Measurements from ENCODE around the gene HSPD1. TPM values are rescaled to one million over a fixed set of nuclear protein-coding genes. Genes with fewer than 3 reads are reported as not detected.

Gene HSPD1
- total RNA-seq, 1 experiment from 2014 or later, result 995 TPM

DNA sequence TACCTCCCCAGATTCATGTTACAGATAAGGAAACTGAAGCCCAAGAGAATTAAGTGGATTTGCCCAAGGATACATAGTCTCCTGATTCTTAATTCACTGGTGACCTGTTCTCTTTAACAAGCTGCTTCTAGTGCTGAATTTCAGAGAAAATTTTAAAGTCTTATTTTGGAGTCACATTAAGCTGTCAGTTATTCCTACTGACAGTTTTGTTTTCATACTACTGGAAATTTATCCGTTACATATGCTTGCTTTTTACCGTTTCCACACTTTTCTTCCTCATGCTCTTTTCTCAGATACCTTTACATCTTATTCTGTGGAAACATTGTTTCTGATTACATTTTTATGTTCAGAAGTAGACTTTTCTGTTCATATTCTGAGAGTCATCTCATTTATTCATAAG, 17.5 kb upstream of the HSPD1 start:
- Histone ChIP-seq H3K4me2 (ENCODE audit: low read length) (peak overlapping the region; percentile 88), H3K27me3 (ENCODE audit: insufficient read depth, low read length) (no peaks in the 10 kb centered on the region), H3K4me1 (ENCODE audit: control insufficient read depth in 1 of 2, insufficient read depth in 2 of 2, low read length in 2 of 2) (peaks cover 10 to 17% of the 10 kb centered on the region in 2 experiments; a peak in 3 of 4 replicates), H2AFZ (ENCODE audit: low read depth, low read length, poor library complexity, severe bottlenecking) (no peak overlapping the region), H3K79me2 (ENCODE audit: insufficient read depth, low read length) (peaks cover 60% of the 10 kb centered on the region), H3K4me3 (replicated peaks in 1 of 2; ENCODE audit: low read depth in 1 of 2, low read length in 2 of 2) (peak overlapping the region; percentile 77 to 93), H3K27ac (ENCODE audit: low read depth, low read length) (no peak overlapping the region), H3K9me3 (ENCODE audit: control insufficient read depth in 1 of 2, insufficient read depth in 1 of 2, low read depth in 1 of 2, low read length in 2 of 2) (peaks cover 0 to 5% of the 10 kb centered on the region in 2 experiments; a peak in 1 of 4 replicates), H3K9me2 (ENCODE audit: insufficient read depth) (no peaks in the 10 kb centered on the region), H3K9ac (ENCODE audit: low read length) (peak overlapping the region; percentile 82), H3K36me3 (ENCODE audit: control insufficient read depth in 1 of 2, insufficient read depth in 2 of 2, low read length in 2 of 2) (peaks cover 0 to 16% of the 10 kb centered on the region in 2 experiments; a peak in 2 of 4 replicates), H4K20me1 (ENCODE audit: insufficient read depth) (no peaks in the 10 kb centered on the region)
- ATAC-seq (no peak), DNase-seq (ENCODE audit: low read depth, low spot score) (no peak)
- TF ChIP-seq SP1 (IDR thresholded peaks at IDR 0.05; ENCODE audit: low read depth) (no peak), YY1 (IDR thresholded peaks at IDR 0.05; ENCODE audit: extremely low read depth, insufficient replicate concordance, low read depth, low read length) (no peak), SIN3A (IDR thresholded peaks at IDR 0.05; ENCODE audit: low read depth) (no peak), POLR2AphosphoS5 (IDR thresholded peaks at IDR 0.05; ENCODE audit: low read depth, low read length) (no peak), CBX3 (IDR thresholded peaks at IDR 0.05; ENCODE audit: low read depth) (no peak), FOSL1 (IDR thresholded peaks at IDR 0.05; ENCODE audit: low read depth) (no peak), EZH2 (IDR thresholded peaks at IDR 0.05) (no peak), JUND (IDR thresholded peaks at IDR 0.05) (no peak), POLR2A (IDR thresholded peaks at IDR 0.05; ENCODE audit: borderline replicate concordance, extremely low read depth, insufficient read depth, insufficient read length) (no peak)
- TF ChIP-seq, protein P1, sequence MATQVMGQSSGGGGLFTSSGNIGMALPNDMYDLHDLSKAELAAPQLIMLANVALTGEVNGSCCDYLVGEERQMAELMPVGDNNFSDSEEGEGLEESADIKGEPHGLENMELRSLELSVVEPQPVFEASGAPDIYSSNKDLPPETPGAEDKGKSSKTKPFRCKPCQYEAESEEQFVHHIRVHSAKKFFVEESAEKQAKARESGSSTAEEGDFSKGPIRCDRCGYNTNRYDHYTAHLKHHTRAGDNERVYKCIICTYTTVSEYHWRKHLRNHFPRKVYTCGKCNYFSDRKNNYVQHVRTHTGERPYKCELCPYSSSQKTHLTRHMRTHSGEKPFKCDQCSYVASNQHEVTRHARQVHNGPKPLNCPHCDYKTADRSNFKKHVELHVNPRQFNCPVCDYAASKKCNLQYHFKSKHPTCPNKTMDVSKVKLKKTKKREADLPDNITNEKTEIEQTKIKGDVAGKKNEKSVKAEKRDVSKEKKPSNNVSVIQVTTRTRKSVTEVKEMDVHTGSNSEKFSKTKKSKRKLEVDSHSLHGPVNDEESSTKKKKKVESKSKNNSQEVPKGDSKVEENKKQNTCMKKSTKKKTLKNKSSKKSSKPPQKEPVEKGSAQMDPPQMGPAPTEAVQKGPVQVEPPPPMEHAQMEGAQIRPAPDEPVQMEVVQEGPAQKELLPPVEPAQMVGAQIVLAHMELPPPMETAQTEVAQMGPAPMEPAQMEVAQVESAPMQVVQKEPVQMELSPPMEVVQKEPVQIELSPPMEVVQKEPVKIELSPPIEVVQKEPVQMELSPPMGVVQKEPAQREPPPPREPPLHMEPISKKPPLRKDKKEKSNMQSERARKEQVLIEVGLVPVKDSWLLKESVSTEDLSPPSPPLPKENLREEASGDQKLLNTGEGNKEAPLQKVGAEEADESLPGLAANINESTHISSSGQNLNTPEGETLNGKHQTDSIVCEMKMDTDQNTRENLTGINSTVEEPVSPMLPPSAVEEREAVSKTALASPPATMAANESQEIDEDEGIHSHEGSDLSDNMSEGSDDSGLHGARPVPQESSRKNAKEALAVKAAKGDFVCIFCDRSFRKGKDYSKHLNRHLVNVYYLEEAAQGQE (IDR thresholded peaks at IDR 0.05; ENCODE audit: low read depth), result no peak
- TF ChIP-seq, protein P2, sequence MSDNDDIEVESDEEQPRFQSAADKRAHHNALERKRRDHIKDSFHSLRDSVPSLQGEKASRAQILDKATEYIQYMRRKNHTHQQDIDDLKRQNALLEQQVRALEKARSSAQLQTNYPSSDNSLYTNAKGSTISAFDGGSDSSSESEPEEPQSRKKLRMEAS (IDR thresholded peaks at IDR 0.05), result no peak
- BruUV-seq (replicated peaks), result no TSS peak
- intact Hi-C loops (cut with micrococcal nuclease), result no loop called here
- CTCF ChIA-PET, result no interaction called here
- POLR2A ChIA-PET, result interaction anchor here (2.9 kb wide), 1 partner anchor 17 kb away, joined by 25 read pairs; the partner anchor contains the start of genes HSPD1 and HSPE1
- RAD21 ChIA-PET (ENCODE audit: low non-redundant PET in 1 of 2, low total read pairs in 2 of 2, uncharacterized antibody in 2 of 2, unreplicated experiment in 2 of 2), result no interaction called here
